Astrocyte of the cerebellum (primary cell): ENCODE results near the gene NEDD4.
"Not testable (repeated sequence)": the region's sequence is repeated elsewhere in the genome, so short reads cannot be mapped to it uniquely, and the experiment has no call there.

Experiments used
- DNase-seq: peaks from one replicate; pipeline ENCODE4 v3.0.0-alpha.2; 2011; ENCODE audit warnings: low read depth
- H3K4me3 ChIP-seq: 2 replicates; pipeline ENCODE4 v1.5.1; 2011; ENCODE audit warnings: mild to moderate bottlenecking, low read depth, low read length, moderate library complexity
- in situ Hi-C: cut with HindIII; loops from 2 replicates; pipeline ENCODE4 v1.10.0; 2017; ENCODE audit warnings: low sequenced_read_pairs
- TF ChIP-seq, protein P1 (sequence below): IDR thresholded peaks from 2 replicates; pipeline ENCODE4 v1.5.1; 2012; ENCODE audit warnings: low read length, low read depth, moderate library complexity, mild to moderate bottlenecking; ENCODE audit errors: missing control alignments

The NEDD4 gene

DNA sequence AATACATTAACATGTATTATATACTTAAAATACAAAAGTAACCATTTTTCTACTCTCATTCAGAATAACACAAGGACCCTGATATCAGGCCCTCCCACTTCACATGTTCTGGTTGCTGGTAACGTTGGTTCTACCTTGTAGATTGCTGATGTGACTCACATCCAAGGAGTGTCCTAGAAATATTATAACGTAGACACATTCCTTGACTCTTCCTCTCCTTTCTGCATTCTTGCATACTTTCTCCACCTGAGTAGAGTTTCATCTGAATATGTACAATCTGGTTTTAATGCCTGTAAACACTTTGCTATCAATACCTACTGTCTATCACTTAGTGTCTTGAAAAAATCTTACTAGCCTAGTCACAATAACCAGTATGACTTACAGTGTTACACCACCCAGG, 35.0 kb upstream of the NEDD4 start:
- no peak overlapping the region for H3K4me3 ChIP-seq
- TF ChIP-seq, protein P1, sequence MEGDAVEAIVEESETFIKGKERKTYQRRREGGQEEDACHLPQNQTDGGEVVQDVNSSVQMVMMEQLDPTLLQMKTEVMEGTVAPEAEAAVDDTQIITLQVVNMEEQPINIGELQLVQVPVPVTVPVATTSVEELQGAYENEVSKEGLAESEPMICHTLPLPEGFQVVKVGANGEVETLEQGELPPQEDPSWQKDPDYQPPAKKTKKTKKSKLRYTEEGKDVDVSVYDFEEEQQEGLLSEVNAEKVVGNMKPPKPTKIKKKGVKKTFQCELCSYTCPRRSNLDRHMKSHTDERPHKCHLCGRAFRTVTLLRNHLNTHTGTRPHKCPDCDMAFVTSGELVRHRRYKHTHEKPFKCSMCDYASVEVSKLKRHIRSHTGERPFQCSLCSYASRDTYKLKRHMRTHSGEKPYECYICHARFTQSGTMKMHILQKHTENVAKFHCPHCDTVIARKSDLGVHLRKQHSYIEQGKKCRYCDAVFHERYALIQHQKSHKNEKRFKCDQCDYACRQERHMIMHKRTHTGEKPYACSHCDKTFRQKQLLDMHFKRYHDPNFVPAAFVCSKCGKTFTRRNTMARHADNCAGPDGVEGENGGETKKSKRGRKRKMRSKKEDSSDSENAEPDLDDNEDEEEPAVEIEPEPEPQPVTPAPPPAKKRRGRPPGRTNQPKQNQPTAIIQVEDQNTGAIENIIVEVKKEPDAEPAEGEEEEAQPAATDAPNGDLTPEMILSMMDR: no peak
- in situ Hi-C loops: no loop called here
- no peak for DNase-seq

GRCh38 chr15:56023160-56023559, 29.7 kb upstream of the NEDD4 start:
- H3K4me3 ChIP-seq, DNase-seq, in situ Hi-C loops: not testable (repeated sequence)

- no peak overlapping the region for H3K4me3 ChIP-seq
- TF ChIP-seq, protein P1: no peak
- in situ Hi-C loops: no loop called here
- no peak for DNase-seq
Measured at GRCh38 chr15:56019819-56020486, 26.5 kb upstream of the NEDD4 start.

DNA sequence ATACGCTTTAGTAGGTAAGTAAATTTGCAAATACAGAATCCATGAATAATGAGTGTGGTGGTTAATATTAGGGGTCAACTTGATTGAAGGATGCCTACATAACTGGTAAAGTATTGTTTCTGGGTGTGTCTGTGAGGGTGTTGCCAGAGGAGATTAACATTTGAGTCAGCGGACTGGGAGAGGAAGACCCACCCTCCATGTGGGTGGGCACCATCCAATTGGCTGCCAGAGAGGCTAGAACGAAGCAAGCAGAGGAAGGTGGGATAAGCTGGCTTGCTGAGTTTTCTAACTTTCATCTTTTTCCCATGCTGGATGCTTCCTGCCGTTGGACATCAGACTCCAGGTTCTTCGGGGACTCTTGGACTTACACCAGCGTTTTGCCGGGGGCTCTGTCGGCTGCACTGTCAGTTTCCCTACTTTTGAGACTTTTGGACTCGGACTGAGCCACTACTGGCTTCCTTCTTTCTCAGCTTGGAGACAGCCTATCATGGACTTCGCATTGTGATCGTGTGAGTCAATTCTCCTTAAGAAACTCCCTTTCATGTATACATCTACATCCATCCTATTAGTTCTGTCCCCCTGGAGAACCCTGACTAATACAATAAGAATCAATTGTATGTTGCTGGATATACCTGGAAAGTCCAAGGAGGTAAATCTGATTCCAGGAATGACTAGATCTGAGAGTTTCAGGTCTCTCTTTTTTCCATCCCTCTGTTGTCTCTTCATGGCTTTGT, 25.8 kb upstream of the NEDD4 start:
- TF ChIP-seq, protein P1: no peak
- in situ Hi-C loops: no loop called here
- DNase-seq: no peak

GRCh38 chr15:56017920-56018319, 24.5 kb upstream of the NEDD4 start:
- no peak overlapping the region for H3K4me3 ChIP-seq
- in situ Hi-C loops: no loop called here
- TF ChIP-seq, protein P1: no peak
- DNase-seq: no peak

More for the DNA sequence above, 25.8 kb upstream of the NEDD4 start:
- H3K4me3 ChIP-seq: no peak overlapping the region

- TF ChIP-seq, protein P1: no peak
- no peak for DNase-seq
- no peak overlapping the region for H3K4me3 ChIP-seq
- in situ Hi-C loops: no loop called here
Measured at GRCh38 chr15:56017511-56017910, 24.1 kb upstream of the NEDD4 start.

- TF ChIP-seq, protein P1: no peak
- in situ Hi-C loops: no loop called here
- no peak overlapping the region for H3K4me3 ChIP-seq
- no peak for DNase-seq
Measured at GRCh38 chr15:56016281-56016680, 22.9 kb upstream of the NEDD4 start.
